Epithelial cell of esophagus (primary cell): ENCODE measurements around the gene PDGFC.

Experiments
- DNase-seq: peaks from one replicate; pipeline ENCODE4 v3.0.0; 2010; ENCODE audit warnings: low read depth
- H3K4me3 ChIP-seq: 2 replicates; pipeline ENCODE4 v1.5.1; 2011; ENCODE audit warnings: mild to moderate bottlenecking, low read length, control low read depth
- CTCF ChIP-seq: IDR thresholded peaks from 2 replicates; pipeline ENCODE4 v1.5.1; 2011; ENCODE audit warnings: low read depth, mild to moderate bottlenecking, low read length, control low read depth, inconsistent platforms; ENCODE audit not compliant: insufficient read depth; ENCODE audit errors: missing control alignments

The PDGFC gene

GRCh38 chr4:156959298-156959702 lies 12.3 kb downstream of the PDGFC start:
- no peak for DNase-seq
- H3K4me3 ChIP-seq, result no peak overlapping the region
- no peak for TF ChIP-seq CTCF

- TF ChIP-seq CTCF, result no peak
- peak; percentile 39 for DNase-seq
- H3K4me3 ChIP-seq, result no peak overlapping the region
Observed at GRCh38 chr4:156958276-156959074, 13.1 kb downstream of the PDGFC start.

- DNase-seq, result no peak
- no peak for TF ChIP-seq CTCF
- no peak overlapping the region for H3K4me3 ChIP-seq
Observed at GRCh38 chr4:156957556-156957955, 14.0 kb downstream of the PDGFC start.

GRCh38 chr4:156956826-156957368 lies 14.7 kb downstream of the PDGFC start:
- H3K4me3 ChIP-seq, result no peak overlapping the region
- DNase-seq, result no peak
- no peak for TF ChIP-seq CTCF

- DNase-seq, result no peak
- H3K4me3 ChIP-seq, result no peak overlapping the region
- no peak for TF ChIP-seq CTCF
Observed at GRCh38 chr4:156956359-156956758, 15.2 kb downstream of the PDGFC start.

- no peak overlapping the region for H3K4me3 ChIP-seq
- DNase-seq, result no peak
- TF ChIP-seq CTCF, result no peak
Observed at GRCh38 chr4:156954587-156954986, 17.0 kb downstream of the PDGFC start.

- DNase-seq, result no peak
- H3K4me3 ChIP-seq, result no peak overlapping the region
- TF ChIP-seq CTCF, result no peak
Observed at GRCh38 chr4:156953951-156954350, 17.6 kb downstream of the PDGFC start.
